ENCODE data around the gene RPL29.
A peak's percentile ranks its signal among the peaks of the same experiment; 100 is the strongest.
"Not testable (repeated sequence)": the region's sequence is repeated elsewhere in the genome, so short reads cannot be mapped to it uniquely, and the experiment has no call there.

RPL29 gene

GRCh38 chr3:51995346-51996163, at the start of gene RPL29:
RPL29 (minus strand) TSS chr3:51995895; CDS start chr3:51995461, 434 bp downstream.
- peak; percentile 89 to 95 for ATAC-seq

GRCh38 chr3:52044869-52045619, 49.3 kb upstream of the RPL29 start:
- peak in 1 of 2 donors; percentile 13 for ATAC-seq

GRCh38 chr3:52043750-52044149, 48.1 kb upstream of the RPL29 start:
- no peak for ATAC-seq

GRCh38 chr3:52043039-52043438, 47.3 kb upstream of the RPL29 start:
- not testable (repeated sequence) for ATAC-seq

- ATAC-seq = no peak
Measured at GRCh38 chr3:52041118-52041731, 45.5 kb upstream of the RPL29 start.

DNA sequence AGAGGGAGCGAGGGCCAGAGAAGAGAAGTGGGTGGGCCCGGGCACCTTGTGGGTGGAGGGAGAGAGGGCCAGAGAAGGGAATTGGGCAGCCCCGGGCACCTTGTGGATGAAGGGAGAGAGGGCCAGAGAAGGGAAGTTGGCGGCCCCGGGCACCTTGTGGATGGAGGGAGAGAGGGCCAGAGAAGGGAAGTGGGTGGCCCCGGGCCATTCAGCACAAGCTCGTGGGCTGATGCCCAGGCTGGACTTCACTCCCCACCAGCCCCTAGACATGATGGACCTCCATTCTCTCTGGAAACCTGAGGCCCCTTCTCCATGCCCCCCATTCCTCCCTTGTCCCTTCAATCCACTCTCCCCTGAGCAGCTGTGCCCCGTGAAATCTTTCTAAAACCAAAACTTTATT, 44.9 kb upstream of the RPL29 start:
- ATAC-seq = no peak

DNA sequence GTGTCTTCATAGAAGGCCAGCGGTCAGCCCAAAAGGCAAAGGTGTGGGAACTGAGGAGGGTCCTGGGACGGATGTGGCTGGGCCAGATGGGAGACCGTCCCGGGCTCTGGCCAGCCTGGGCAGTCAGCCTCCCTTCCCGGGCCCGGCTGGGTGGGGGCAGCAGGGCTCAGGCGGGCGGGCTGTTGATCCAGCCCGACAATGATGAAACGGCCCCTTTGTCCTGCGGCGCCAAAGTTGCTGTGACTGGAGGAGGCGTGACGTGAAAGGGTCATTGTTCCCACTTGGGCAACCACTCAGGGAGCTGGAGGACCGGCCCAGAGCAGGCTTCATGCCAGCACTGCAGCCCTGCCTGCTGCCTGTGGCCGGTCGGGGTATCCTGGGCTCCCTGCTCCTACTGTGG, 44.2 kb upstream of the RPL29 start:
- ATAC-seq = no peak

GRCh38 chr3:52039426-52039825, 43.7 kb upstream of the RPL29 start:
- no peak for ATAC-seq

GRCh38 chr3:52038227-52038626, 42.5 kb upstream of the RPL29 start:
- no peak for ATAC-seq

DNA sequence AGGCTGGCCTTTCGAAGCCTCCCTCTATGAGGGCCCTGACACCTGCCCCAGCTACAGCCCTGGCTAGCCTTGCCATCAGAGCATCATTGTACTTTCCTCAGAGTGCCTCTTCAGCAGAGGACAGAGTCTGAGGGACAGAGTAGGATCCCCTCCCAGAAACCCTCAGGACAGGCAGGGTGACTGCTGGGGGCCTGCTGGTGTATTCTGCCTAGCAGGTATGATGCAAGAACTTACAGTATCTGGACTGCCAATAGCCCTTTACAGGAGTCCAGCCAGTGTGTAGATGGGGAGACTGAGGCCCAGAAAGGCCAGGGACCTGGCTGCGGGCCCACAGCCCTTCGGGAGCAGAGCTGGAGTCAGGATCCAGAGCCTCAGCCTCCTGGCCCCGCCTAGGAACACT, 41.6 kb upstream of the RPL29 start:
- no peak for ATAC-seq

- no peak for ATAC-seq
Measured at GRCh38 chr3:52036829-52037228, 41.1 kb upstream of the RPL29 start.

DNA sequence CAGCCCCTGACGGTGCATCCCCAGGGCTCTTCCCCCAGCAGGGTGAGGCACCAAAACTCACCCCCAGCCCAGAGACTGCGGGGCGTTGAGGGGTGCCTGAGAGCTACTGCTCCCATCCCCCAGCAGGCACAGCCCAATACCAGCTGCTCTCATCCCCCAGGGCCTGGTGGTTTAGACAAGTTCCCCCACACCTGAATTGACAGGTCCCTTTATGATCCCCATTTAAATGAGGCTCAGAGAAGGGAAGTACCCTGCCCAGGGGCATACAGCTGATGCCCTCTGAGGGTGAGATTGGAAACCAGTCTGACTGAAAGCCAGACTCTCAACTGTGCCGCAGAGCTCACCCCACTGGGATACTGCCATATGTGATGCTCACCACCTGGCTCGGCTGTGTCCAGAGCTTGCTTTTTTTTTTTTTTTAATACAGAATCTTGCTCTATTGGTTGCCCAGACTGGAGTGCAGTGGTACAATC, 40.6 kb upstream of the RPL29 start:
- peak; percentile 39 to 48 for ATAC-seq

- ATAC-seq = no peak
Measured at GRCh38 chr3:52034651-52035050, 39.0 kb upstream of the RPL29 start.

DNA sequence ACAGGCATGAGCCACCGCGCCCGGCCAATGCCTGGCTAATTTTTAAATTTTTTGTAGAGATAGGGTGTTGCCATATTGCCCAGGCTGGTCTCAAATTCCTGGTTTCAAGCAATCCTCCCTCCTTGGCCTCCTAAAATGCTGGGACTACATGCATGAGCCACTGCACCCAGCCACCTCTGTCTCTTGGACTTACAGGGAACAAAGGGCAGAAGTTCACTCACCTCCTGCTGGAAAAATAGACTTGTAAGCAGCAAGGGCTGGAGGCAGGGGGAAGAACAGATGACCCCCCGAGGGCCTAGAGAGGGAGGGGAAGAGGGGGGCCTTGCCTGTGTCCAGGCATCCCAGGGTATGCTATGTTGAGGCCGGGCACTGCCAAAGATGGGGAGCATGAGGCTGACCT, 38.5 kb upstream of the RPL29 start:
- no peak for ATAC-seq

GRCh38 chr3:52033748-52034147, 38.1 kb upstream of the RPL29 start:
- not testable (repeated sequence) for ATAC-seq

GRCh38 chr3:52032702-52033408, 37.2 kb upstream of the RPL29 start:
- ATAC-seq = no peak

- ATAC-seq = no peak
Measured at GRCh38 chr3:52031896-52032295, 36.2 kb upstream of the RPL29 start.

- ATAC-seq = no peak
Measured at GRCh38 chr3:52030714-52031310, 35.1 kb upstream of the RPL29 start.

GRCh38 chr3:52029535-52029934, 33.8 kb upstream of the RPL29 start:
- no peak for ATAC-seq

DNA sequence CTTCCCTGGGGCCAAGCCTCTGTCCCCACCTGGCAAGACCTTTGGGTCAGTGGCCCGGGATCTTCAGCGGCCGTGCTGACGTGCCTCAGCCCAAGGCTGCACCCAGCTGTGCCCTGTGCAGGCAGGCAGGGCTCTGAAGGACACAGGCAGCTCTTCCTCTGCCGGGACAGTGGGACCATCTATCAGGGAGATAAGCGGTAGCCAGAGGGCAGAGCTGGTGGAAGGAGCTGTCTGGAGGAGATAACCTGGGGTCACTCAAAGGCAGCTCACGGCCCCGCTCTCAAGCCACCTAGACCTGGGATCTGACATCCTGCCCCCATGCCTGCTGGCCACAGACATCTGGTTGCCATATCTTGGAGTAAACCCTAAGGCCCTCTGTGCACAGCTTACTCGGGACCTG, 33.4 kb upstream of the RPL29 start:
- no peak for ATAC-seq

DNA sequence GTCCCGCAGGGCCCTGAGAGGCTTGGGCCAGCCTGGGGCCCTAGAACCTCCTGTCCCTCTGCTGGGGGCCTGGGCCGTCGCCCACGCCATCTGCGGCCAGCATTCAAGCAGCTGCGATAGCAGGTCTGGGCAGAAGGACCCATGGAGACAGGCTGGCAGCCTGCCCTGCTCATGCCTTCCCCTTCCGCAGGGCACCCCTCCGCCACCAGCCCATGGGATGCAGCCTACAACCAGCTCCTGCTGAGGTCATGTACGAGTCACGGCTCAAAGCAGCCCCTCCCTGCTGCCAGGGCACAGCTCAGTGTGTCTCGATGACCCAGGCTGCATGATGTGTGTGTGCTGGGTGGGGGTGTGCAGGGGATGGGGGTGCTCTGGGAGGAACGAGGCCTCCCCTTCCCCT, 32.9 kb upstream of the RPL29 start:
- ATAC-seq = no peak

DNA sequence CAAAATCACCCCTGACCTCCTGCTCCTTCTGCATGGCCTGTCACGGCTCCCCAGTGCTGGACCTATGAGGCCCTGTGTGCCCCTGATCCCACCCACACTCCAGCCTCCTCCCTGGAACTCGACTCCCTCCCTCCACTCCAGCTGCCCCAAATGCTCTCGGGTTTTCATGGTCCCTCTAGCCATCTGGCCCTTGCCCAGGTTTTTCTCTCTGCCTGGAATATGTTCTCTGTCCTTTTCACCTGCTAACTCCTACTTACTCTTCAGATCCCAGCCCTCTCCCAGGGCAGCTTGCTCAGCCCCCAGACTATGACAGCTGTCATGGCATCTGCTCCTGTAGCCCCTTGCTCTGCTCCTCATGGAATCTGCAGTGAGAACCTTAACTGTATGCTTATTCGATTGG, 30.3 kb upstream of the RPL29 start:
- no peak for ATAC-seq

Data from activated CD4-positive, CD25-positive, alpha-beta regulatory T cell treated with anti-CD3 and anti-CD28 coated beads, Interleukin-2, amount 50 U/mL, for 24 hours (primary cell).